Adrenal gland (tissue), 12 donors: ENCODE measurements around the gene BOLA3. TPM values are rescaled to one million over a fixed set of nuclear protein-coding genes. Genes with fewer than 3 reads are reported as not detected.

Experiments used
- DNase-seq, 7 donors: peaks; one replicate each; pipeline ENCODE4 v3.0.0-alpha.2; 2019 to 2020
- H3K27ac ChIP-seq, 5 donors: fragments of 200-600 bp; sonication (generic) in 4 of 5; 1 replicate in 3 of 5; 2 replicates in 2 of 5; pipeline versions ENCODE4 v1.5.1 to v1.8.0; 2016 to 2020; ENCODE audit warnings: mild to moderate bottlenecking in 1 of 5
- H3K27me3 ChIP-seq: fragments of 200-600 bp; 2 replicates; pipeline ENCODE4 v1.8.0; 2021
- H3K36me3 ChIP-seq, 2 donors: fragments of 200-600 bp; replicated peaks in 1 of 2; 1 replicate in 1 of 2; 2 replicates in 1 of 2; pipeline versions ENCODE4 v1.5.1 to v1.8.0; 2018 to 2022
- H3K4me1 ChIP-seq, 2 donors: fragments of 200-600 bp; replicated peaks in 1 of 2; 1 replicate in 1 of 2; 2 replicates in 1 of 2; pipeline versions ENCODE4 v1.5.1 to v1.8.0; 2018 to 2021
- H3K4me3 ChIP-seq, 4 donors: fragments of 200-600 bp; sonication (generic) in 3 of 4; one replicate each; pipeline ENCODE4 v1.5.1; 2016 to 2018
- H3K9me3 ChIP-seq, 3 donors: fragments of 200-600 bp; sonication (generic) in 1 of 3; replicated peaks in 1 of 3; 1 replicate in 2 of 3; 2 replicates in 1 of 3; pipeline versions ENCODE4 v1.5.1 to v1.8.0; 2016 to 2021
- CTCF ChIP-seq, 6 experiments: fragments of 450-650 bp in 4 of 6; fragments of 200-600 bp in 2 of 6; sonication (generic) in 1 of 6; IDR thresholded peaks; 1 replicate in 5 of 6; 2 replicates in 1 of 6; pipeline versions ENCODE4 v1.5.1 to v1.8.0; 2016 to 2021; ENCODE audit warnings: antibody characterized with exemption in 6 of 6, mild to moderate bottlenecking in 2 of 6, moderate library complexity in 1 of 6
- POLR2A ChIP-seq, 2 donors: fragments of 450-650 bp; IDR thresholded peaks; one replicate each; pipeline ENCODE4 v1.6.1; 2017; ENCODE audit warnings: antibody characterized with exemption in 2 of 2, mild to moderate bottlenecking in 2 of 2, moderate library complexity in 1 of 2
- WGBS, 4 donors: extraction: QIAGEN DNeasy Blood & Tissue Kit in 2 of 4; methylation state at CpG; one replicate each; pipeline versions ENCODE4 v1.1.5 to v1.1.7; 2013 to 2017; 5-methylcytosine and 5-hydroxymethylcytosine counted together
- intact Hi-C, 2 donors: fragments of 100-400 bp; cut with DNase I; formaldehyde crosslinking; loops; one replicate each; pipeline versions ENCODE4 v1.14.1 to v1.15.0; 2022 to 2023
- polyA plus RNA-seq, 3 donors: library from polyadenylated mRNA; stranded (reverse); fragments of 200-250 nt in 2 of 3; fragments of 350-450 nt in 1 of 3; fragmentation: Illumina TruSeq in 1 of 3; extraction: RNeasy Lipid Tissue Mini Kit (QIAGEN cat#74804) in 1 of 3; gene quantifications; one replicate each; pipeline ENCODE4 v1.2.3, GENCODE V29; 2013 to 2014
- total RNA-seq, 9 donors: library from RNA; depleted of rRNA in 4 of 9; stranded (reverse); fragments of >200 nt in 4 of 9; fragments of 120-200 nt in 1 of 9; fragmentation: NEBNext Ultra II Directional in 1 of 9; extraction: Animal tissue kit (Norgen Biotek cat#: 25700) in 1 of 9; gene quantifications; one replicate each; pipeline versions ENCODE4 v1.1.0 to v1.2.4, GENCODE V29; 2013 to 2023
- donor health status: healthy with polysubstance abuse.
- donor health status: Bipolar disorder and iron deficiency.
- donor health status: DM: yes; HTN: yes; CAD: no.
- donor health status: DM: no; HTN: no; CAD: no.
- donor health status: DM: no; HTN: no; CAD: no.
- donor health status: DM: yes; HTN: yes; CAD: no.

BOLA3 gene
- total and polyA plus RNA-seq, 12 donors, result 17.1 to 84.5 (median 48.2) TPM

- intact Hi-C loops, result no loop called here
- H3K27ac ChIP-seq, result peak overlapping the region in 2 of 5 donors; percentile 59 to 67
Measured at GRCh38 chr2:74186038-74186437, 38.3 kb upstream of the BOLA3 start.

GRCh38 chr2:74183878-74184277 lies 36.2 kb upstream of the BOLA3 start:
- H3K4me1 ChIP-seq, result peaks cover 0 to 4% of the 10 kb centered on the region in 2 donors
- H3K27ac ChIP-seq, result no peak overlapping the region
- TF ChIP-seq CTCF (IDR thresholded peaks at IDR 0.05) (no peak), POLR2A (IDR thresholded peaks at IDR 0.05) (no peak)
- H3K36me3 ChIP-seq, result no peaks in the 10 kb centered on the region
- WGBS, 4 donors, result 63 to 76% (median 73%) methylated on average over 2 of the region's 2 CpGs
- H3K4me3 ChIP-seq, result no peak overlapping the region
- DNase-seq, result no peak
- intact Hi-C loops, result no loop called here
- H3K9me3 ChIP-seq, result no peaks in the 10 kb centered on the region
- no peaks in the 10 kb centered on the region for H3K27me3 ChIP-seq

More at GRCh38 chr2:74186038-74186437, 38.3 kb upstream of the BOLA3 start:
- Histone ChIP-seq H3K9me3 (no peaks in the 10 kb centered on the region), H3K27me3 (no peaks in the 10 kb centered on the region), H3K4me1 (no peaks in the 10 kb centered on the region), H3K36me3 (no peaks in the 10 kb centered on the region), H3K4me3 (no peak overlapping the region)
- DNase-seq, result peak in 5 of 7 donors; percentile 33 to 64 (median 50)
- TF ChIP-seq POLR2A (IDR thresholded peaks at IDR 0.05), result no peak
- whole genome bisulfite sequencing, 4 donors, result 72 to 80% (median 74%) methylated on average over 9 of the region's 9 CpGs

- H3K9me3 ChIP-seq, result no peaks in the 10 kb centered on the region
- no peak overlapping the region for H3K4me3 ChIP-seq
- intact Hi-C loops, result no loop called here
- peaks cover 4 to 12% of the 10 kb centered on the region in 2 donors for H3K4me1 ChIP-seq
- TF ChIP-seq CTCF (IDR thresholded peaks at IDR 0.05), result no peak
- no peak for TF ChIP-seq POLR2A (IDR thresholded peaks at IDR 0.05)
- H3K27me3 ChIP-seq, result no peaks in the 10 kb centered on the region
- WGBS, 4 donors, result 38 to 56% (median 51%) methylated on average over 7 of the region's 7 CpGs
- H3K36me3 ChIP-seq, result no peaks in the 10 kb centered on the region
- peak overlapping the region in 2 of 5 donors; percentile 25 to 27 for H3K27ac ChIP-seq
- DNase-seq, result peak; percentile 30 to 77 (median 46)
Measured at GRCh38 chr2:74181739-74182138, 34.0 kb upstream of the BOLA3 start.

- WGBS, 4 donors, result 45 to 47% (median 47%) methylated on average over 23 to 25 of the region's 25 CpGs
- intact Hi-C loops, result no loop called here
- DNase-seq, result peak in 4 of 7 donors; percentile 16 to 65 (median 24)
Measured at GRCh38 chr2:74179063-74179865, 31.6 kb upstream of the BOLA3 start.

More at GRCh38 chr2:74179063-74179865, 31.6 kb upstream of the BOLA3 start:
- Histone ChIP-seq H3K4me1 (peaks cover 4 to 26% of the 10 kb centered on the region in 2 donors), H3K27me3 (no peaks in the 10 kb centered on the region), H3K4me3 (peak overlapping the region in 2 of 4 donors; percentile 74 to 80), H3K9me3 (no peaks in the 10 kb centered on the region), H3K27ac (peak overlapping the region in 1 of 5 donors; percentile 35), H3K36me3 (no peaks in the 10 kb centered on the region)
- TF ChIP-seq POLR2A (IDR thresholded peaks at IDR 0.05) (no peak), CTCF (IDR thresholded peaks at IDR 0.05) (peak; percentile 29 to 73 (median 44))
